AG09319 (cell line): ENCODE data around the gene OSBP2.

Experiments used
- DNase-seq: peaks from one replicate; pipeline ENCODE4 v3.0.0-alpha.2; 2010; ENCODE audit warnings: low read depth; ENCODE audit errors: extremely low read depth
- TF ChIP-seq, protein P1 (sequence below): IDR thresholded peaks from 2 replicates; pipeline ENCODE4 v1.5.1; 2011; ENCODE audit warnings: low read depth, mild to moderate bottlenecking, inconsistent platforms, low read length, moderate library complexity

The OSBP2 gene

DNA sequence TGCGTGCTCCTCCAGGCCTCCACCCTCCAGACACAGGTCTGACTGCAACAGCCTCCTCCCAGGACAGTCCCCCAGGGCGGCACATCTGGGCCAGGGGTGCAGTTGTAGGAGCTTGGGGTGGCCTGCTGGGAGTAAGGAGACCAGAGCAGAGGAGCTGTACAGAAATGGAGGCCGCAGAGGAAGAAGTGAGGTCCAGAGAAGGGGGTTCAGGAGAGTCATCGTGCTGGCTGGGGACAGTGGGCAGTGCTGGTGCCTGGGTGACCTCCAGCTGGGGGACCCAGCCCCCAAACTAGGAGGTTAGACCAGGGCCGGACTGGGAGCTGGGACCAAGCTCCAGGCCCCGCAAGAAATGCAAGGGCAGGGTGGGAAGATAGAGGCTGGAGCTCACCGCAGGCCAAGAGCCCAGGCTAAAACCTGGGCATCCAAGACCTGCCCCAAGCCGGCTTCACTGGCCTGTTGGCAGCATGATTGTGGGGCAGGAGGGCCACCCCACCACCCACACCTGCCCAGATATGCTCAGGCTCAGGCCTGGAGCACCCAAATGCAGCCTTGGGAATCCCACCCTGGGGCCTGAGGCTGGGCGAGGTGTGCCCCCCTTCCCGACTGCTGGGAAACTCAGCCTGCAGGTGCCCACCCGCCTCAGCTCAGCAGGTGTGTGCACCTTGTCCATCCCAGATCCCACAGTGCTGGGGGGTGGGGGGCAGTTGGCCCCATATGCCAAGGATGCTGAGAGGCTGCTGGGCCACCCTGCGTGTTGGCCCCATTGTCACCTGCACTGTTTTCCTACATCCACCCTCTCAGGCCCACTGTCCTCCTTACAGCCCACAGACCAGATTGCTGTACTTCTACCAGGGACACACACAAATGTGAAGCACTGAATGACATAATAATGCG, 177.0 kb downstream of the OSBP2 start:
- TF ChIP-seq, protein P1, sequence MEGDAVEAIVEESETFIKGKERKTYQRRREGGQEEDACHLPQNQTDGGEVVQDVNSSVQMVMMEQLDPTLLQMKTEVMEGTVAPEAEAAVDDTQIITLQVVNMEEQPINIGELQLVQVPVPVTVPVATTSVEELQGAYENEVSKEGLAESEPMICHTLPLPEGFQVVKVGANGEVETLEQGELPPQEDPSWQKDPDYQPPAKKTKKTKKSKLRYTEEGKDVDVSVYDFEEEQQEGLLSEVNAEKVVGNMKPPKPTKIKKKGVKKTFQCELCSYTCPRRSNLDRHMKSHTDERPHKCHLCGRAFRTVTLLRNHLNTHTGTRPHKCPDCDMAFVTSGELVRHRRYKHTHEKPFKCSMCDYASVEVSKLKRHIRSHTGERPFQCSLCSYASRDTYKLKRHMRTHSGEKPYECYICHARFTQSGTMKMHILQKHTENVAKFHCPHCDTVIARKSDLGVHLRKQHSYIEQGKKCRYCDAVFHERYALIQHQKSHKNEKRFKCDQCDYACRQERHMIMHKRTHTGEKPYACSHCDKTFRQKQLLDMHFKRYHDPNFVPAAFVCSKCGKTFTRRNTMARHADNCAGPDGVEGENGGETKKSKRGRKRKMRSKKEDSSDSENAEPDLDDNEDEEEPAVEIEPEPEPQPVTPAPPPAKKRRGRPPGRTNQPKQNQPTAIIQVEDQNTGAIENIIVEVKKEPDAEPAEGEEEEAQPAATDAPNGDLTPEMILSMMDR, result no peak
- DNase-seq, result no peak

DNA sequence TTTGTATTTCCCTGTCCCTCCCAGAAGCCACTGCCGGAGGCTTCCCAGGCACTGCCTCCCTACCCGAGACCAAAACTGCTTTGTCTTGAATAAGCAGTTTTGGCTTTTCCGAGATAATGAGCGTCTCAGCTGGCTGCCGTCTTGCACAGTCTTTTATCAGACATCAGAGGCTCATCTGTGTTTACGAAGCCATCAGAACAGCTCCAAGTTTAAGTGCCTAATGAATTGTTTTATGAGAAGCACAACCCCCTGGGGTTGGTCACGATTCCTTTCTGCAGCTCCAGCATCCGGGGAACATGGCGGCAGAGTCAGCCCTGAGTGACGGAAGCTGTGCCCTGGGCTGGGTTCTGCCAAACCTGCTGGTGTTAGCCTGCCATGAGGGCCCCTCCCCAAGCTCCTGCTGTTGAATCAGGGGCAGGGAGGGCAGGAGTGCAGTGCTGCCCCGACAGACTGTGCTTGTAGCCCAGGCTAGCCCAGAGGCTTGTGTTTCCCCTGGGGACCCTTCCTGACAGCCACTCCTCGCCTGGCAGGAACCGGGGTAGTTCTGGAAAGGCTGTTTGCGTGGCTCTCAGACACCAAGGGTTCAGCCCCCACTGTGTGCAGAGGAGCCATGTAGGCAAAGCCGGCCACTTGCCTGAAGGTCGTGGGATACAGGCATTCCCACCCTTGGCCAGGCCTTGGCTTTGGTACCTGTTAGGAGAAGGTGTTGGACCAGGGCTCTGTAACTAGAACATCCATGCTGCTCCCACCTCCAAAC, 177.8 kb downstream of the OSBP2 start:
- no peak for DNase-seq
- TF ChIP-seq, protein P1, result no peak

DNA sequence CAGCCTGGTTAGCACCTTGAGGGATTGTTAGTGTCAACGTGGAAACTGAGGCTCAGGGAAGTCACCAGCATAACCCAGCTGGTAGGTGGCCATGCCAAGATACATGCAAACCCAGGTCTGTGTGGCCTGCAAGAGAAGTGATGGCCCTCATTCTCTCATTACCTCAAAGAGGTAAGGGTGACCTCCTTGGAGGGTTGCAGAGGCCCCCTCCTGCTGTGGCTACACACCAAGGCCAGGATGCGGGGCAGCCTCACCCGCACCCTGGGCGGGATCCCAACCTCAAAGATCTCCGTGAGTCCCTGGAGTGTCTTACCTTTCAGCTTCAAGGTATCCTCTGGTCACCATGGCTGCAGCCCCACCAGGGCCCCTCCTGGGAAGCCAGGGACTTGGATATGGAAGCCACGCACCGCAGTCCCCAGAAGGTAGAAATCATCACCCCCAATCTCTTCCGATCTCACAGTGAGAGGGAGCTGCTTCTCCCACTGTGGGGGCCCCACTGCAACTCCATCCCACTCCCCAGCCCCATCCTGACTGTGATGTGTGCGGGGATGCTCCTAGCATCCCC, 178.5 kb downstream of the OSBP2 start:
- TF ChIP-seq, protein P1, result no peak
- no peak for DNase-seq

DNA sequence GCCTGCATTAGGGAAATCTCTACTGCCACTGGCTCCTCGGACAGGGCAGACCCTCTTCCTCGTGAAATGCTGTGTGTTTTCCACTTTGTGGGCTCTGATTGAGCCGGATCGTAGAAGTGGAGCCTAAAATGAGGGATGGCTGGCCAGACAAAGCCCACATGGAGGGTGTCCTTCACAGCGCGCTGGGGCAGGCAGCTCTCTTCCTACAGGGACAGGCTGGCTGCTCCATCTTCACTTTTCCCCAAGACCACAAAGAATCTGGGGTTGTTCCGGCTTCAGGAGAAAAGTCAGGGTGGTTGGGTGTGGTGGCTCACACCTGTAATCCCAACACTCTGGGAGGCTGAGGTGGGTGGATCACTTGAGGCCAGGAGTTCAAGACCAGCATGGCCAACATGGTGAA, 179.0 kb downstream of the OSBP2 start:
- TF ChIP-seq, protein P1, result no peak
- no peak for DNase-seq

DNA sequence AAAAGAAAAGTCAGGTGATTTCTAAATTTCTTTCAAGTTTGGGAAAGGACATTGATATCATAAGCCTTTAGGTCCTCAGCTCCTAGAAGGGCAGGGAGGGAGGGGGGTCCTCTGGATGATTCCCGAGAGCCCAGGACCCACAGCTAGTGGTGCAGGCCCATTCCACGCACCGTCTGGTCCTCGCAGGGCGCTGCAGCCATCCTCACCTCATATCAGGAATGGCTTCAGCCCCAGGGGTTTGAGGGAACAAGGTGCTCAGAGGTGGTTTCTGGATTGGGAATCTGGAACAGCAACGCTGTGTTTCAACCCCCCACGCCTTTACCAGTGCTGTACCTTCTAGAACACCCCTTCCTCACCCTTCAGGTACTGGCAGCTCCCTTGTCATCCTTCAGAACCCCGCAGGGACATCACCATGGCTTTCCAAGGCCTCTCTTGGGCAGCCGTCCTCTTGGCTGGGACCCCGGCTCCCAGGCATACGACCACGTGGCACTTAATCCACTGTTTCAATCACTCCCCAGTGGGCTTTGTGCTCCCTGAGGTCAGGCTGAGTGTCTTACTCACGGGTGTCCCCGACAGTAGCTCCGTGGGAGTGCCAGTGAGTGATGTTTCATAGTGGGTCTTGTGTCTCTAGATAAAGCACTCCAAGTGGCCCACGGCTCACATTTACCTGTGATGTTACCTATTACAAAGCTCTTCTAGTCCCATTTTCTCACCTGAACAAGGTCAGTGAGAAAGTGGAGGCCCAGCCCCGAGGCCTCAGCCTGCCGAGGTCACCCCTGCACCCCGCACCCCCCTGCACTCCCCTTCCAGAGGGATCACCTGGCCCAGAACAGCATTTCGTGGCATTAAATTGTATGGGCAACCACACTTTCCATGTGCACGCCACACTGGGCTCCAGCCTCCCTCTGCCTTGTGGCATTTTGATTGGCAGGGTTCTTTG, 180.0 kb downstream of the OSBP2 start:
- DNase-seq, result no peak
- TF ChIP-seq, protein P1, result no peak

DNA sequence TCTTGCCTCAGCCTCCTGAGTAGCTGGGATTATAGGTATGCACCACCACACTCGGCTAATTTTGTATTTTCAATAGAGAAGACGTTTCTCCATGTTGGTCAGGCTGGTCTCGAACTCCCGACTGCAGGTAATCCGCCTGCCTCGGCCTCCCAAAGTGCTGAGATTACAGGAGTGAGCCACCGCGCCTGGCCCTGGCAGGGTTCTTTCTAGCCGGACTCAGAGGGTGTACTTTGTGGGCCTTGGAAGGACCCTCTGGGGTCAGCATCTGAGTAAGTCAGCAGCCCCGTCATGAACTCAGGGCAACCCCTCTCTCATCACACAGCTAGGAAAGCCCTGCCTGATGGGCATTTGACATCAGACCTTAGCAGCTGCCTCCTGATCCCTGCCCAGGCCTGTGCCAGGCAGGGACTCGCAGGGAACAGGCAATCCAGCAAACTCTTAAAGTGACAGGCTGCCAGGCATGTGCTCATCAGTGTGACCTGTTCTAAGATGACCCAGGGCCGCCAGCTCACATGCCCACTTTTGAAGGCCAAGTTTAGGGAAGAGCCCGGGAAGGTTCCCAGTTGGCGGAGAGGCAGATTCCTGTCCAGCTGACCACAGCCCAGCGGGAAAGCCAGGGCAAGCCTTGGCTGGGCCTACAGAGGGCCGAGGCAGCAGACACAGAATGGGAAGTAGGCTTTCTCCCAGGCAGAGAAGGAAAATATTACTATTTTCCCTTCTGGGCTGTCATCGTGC, 181.0 kb downstream of the OSBP2 start:
- TF ChIP-seq, protein P1, result no peak
- DNase-seq, result no peak
